SH-SY5Y (cell line): Measurements from ENCODE around the gene LMO2.

Source experiments
- GATA2 ChIP-seq: IDR thresholded peaks from 2 replicates; pipeline ENCODE4 v1.6.1; 2011; ENCODE audit warnings: mild to moderate bottlenecking, low read depth, low read length
- GATA3 ChIP-seq: IDR thresholded peaks from 2 replicates; pipeline ENCODE4 v1.6.1; 2011; ENCODE audit warnings: low read depth, mild to moderate bottlenecking, low read length, moderate library complexity

Gene LMO2

DNA sequence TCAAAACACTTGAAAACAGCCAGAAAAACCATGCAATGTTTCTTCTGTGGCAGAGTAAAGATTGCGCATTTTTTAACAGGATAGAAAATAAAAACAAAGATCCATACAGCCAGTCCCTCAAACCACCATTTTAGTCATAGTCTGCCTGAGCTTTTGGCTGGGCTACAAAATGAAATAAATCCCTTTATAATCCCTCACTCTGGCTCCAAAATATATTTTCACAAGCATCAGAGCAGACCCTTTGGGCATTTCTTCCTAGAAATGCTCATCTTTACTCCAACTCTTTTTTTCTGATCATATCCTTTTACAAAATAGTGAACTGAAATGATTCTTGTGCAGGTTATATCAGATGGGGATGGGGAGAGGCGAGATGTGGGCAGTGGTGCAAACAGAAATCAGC lies 31.8 kb upstream of the LMO2 start:
- TF ChIP-seq GATA2 (no peak), GATA3 (no peak)

DNA sequence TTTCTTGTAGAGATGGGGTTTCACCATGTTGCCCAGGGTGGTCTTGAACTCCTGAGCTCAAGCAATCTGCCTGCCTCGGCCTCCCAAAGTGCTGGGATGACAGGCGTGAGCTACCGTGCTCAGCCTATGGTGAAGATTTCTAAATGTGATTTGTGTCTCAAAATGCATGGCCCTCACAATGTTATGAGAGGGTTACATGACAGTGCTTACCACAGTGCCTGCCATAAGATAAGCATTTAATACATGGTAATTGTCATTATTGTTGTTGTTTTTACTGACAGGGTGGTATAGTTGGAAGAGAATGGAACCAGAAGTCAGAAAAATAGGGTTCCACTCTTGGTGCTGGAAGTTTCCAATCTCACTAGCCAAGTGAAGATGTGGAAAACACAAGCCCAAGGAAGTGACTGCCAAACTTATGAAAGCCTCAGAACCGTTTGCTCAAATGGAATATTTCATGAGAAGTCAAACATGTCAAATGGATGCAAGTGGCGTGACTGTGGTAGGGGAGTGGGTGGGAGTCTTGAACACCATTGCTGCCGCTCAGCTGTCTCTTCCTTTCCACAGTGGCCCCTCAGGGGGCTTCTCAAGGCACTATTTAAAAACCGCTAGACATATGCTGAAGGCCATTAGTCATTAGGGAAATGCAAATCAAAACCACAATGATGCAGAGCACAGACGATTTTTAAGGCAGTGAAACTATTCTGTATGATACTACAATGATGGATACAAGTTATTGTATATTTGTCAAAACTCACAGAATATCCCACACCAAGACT lies 29.1 kb upstream of the LMO2 start:
- no peak for TF ChIP-seq GATA3
- no peak for TF ChIP-seq GATA2

DNA sequence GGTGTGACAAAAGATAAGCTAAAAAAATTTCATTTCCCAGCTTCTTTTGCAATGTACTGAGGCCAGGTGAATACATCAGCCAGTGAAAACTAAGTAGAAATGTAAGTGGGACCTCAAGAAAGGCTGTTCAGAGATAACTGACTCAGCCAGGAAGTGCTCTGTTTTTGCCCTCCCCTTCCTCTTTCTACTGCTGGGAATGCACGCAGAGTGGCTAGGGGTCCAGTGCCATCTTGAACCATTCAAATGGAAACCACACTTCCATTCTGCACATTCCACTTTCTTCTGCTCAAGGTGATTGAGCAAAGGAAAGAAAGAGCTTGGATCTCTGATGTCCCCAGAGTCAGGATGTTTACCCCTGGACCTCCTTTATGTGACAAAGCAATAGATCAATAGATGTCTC lies 27.8 kb upstream of the LMO2 start:
- no peak for TF ChIP-seq GATA3
- TF ChIP-seq GATA2: no peak

DNA sequence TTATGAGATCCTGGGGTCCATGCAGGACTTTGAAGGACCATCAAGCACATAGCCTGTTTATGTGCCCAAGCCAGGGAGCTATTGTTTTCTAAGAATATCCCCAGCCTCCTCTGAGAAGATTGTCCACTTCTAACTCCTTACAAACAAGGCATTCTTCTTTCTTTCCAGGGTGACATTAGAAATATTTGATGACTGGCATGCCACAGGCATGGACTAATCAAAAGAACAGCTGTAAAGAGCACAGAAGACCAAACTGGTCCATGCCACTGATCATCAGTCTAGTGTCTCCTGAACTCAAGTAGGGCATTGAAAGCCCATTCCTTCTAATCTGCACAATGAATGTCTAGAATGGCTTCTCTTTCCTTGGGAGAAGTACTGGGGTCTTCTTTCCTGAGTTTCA lies 24.9 kb upstream of the LMO2 start:
- TF ChIP-seq GATA2: no peak
- TF ChIP-seq GATA3: no peak

DNA sequence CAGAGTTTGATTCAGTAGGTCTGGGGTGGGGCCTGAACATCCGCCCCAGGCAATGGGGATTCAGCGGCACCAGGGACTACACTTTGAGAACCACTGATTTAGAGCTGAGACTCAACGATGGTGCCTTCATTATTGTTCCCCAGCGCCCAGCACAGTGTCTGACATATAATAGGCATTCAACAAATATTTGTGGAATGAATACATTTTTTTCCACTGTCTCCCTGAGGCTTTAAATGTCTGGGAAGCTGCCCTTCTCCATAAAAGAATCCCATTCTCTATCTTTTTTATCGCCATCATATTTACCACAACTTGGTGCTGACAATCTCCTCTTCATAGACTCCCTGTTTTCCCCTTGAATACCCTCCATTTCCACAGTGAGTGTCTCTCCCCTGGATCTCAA lies 23.6 kb upstream of the LMO2 start:
- TF ChIP-seq GATA2: no peak

DNA sequence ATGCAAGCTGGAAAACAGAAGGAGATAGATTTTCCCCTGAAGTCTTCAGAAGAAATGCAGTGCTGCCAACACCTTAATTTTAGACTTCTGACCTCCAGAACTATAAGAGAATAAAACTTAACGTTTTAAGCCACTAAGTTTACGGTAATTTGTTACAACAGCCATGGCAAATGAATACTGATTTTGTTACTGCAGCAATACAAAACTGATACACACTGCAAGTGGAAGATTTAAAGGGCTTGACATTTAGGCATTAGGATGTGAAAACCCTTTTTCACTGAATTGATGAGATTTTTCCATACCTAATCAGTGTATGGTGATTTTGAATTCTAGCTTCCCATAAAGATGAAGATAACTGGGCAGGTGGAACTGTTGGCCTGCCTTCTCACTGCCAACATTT lies 22.1 kb upstream of the LMO2 start:
- TF ChIP-seq GATA2 (no peak), GATA3 (no peak)

DNA sequence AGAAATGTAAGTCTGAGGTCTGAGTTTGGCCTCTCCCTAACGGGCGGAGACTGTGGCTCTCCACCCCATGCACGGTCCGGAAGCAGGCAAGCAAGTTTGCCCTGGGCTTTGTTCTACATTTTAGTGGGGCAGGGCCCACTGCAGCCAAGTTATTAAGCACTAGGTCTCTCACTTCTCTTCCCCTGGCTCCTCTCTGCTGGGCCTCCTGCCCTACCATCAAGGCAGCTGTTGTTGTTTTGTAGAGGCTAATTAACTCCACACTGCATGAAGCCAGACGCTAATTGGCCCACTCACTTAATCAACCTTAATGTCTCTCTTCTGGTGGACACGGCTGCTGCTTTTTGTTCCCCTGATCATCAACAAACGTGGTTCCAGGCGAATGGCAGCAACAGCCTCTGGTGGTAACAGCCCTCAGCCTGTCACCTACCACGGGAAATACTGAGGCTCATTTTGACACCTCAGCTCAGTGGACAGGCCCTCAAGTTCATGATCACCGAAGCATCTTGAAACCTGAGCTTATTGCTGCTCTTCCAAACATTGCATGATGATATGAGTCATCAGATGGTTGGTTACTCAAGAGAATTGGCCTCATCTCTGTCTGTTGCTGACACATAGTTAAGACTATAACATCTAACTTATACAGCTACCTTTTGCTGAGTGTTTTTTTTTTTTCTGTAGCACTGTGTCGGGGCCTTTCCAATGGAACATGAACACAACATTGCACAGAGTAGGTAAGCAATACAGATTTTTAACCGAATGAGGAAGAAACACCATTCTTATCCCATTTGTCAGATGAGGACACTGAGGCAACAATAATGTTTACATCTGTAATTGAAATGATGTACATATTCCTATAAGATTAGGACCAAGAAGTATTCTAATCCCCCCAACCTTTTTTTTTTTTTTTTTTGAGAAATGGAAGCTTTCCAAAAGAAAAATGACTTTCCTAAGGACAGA lies 20.8 kb upstream of the LMO2 start:
- TF ChIP-seq GATA3: no peak
- TF ChIP-seq GATA2: no peak

DNA sequence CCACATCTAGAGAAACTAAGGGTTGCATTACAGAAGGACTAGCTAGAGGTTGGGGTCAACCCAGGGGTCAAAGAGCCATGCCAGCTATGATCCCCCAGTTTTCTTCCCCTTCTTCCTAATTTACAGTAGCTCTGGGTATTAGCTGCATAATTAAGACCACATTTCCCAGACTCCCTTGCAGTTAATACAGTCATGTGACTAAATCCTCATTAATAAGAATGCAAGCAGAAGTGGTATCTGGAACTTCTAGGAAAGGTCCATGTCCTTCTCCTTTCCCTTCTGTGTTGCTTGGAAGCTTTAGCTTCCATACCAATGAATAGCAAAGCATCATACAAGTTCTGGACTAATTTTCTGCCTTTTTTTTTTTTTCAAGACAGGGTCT lies 19.1 kb upstream of the LMO2 start:
- TF ChIP-seq GATA2 (no peak), GATA3 (no peak)

DNA sequence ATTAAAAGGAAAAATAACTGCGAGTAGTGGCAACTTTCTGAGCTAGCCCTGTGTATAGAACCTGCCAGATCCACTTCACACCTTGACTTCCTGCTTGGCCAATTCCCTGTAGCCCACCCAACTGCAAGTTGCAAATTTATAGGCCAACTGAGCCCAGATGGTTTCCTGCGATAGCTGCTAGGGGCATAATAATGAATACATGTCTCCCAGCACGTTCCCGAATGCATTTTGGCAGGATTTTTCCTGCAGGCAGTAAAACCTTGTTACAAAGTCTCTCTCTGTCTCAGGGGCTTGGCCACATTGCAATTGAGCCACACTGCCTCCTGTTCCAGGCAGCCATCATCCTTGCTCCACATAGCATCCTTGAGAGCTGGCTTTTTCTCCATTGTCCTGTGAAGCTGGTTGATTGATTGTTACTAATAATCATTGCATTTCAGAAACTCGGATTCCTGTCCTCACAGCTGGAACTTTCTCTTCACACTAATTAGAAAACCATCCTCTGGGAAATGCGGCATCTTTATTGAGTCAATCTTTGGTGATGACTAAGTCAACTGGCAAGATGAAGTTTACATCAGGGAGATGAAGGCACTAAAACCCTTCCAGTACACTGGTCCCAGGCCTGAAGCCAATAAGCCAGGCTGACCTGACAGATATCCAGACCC lies 18.6 kb upstream of the LMO2 start:
- TF ChIP-seq GATA3 (no peak), GATA2 (no peak)

DNA sequence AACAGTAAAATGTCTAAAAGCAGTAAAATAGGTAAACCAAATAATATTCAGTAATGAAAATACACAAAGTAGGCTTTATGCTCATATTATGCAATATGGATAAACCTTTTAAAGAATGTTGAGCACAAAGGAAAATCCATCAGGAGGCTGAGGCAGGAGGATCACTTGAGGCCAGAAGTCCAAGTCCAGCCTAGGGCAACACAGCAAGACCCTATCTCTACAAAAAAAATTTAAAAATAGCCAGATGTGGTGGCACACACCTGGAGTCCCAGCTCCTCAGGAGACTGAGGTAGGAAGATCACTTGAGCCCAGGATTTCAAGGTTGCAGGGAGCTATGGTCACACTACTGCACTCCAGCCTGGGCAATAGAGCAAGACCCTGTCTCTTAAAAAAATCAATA lies 17.7 kb upstream of the LMO2 start:
- no peak for TF ChIP-seq GATA2

DNA sequence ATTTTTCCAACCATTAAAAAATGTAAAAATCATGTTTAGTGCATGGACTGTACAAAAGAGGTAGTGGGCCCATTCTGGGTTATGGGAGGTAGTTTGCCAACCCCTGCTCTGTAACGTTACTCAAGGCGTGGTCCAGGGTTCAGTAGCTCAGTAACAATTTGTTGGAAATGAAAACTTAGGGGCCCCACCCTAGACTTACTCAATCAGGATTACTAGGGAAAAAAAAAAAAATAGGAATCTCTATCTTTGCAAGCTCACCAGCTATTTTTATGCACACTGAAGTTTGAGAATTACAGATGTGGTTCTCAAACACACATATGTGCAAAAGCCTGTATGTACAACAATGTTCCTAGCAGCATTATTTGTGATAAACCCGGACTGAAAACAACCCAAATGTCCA lies 17.3 kb upstream of the LMO2 start:
- TF ChIP-seq GATA2 (no peak), GATA3 (no peak)

DNA sequence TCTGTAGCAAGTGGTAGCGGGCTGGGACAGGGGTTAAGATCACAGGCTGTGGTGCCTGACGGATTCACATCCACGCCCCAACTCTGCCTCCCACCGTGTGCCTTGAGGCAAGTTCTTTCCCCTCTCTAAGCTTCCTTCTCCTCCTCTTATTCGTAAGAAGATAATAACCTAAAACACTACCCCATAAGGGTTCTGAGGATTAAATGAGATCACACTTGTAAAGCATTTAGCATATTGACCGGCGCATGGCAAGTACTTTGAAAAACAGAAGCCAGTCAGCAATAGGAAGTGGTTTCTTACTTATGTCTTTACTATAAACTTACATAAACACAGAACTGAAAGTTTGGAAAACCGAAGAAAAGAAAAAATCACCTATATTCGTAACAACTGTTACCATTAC lies 15.5 kb upstream of the LMO2 start:
- TF ChIP-seq GATA3 (no peak), GATA2 (no peak)

DNA sequence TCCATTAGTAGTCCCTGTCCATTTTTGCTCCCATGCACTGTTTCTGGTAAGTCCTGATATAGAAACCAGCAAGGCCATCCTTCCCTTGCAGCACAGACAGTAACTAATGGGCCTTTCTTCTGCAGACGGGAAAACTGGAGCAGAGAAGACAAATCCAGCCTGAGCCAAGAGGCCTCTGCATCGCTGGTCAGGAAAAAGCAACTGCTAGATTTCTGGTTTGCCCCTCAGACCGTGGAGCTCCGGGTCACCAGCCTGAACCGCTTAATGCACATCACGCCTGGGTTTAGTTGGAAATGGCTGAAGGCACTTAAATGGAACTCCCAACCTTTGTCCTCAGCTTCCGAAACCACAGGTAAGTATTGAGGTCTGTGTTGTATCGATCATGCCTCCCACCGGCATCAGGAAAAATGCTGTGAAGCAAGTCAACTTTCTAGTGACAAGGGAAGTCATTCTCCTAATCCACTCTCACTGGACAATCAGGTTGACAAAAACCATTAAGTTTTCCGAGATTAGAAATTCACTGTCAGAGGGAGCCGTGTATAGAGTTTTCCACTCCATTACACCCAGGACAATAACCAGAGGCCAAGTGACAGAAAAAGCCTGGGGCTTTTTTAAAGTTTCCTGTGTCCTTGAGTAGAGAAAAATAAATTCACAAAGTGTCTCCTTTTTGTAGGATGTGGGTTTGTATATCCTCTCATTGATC lies 14.8 kb upstream of the LMO2 start:
- TF ChIP-seq GATA2 (no peak), GATA3 (no peak)

DNA sequence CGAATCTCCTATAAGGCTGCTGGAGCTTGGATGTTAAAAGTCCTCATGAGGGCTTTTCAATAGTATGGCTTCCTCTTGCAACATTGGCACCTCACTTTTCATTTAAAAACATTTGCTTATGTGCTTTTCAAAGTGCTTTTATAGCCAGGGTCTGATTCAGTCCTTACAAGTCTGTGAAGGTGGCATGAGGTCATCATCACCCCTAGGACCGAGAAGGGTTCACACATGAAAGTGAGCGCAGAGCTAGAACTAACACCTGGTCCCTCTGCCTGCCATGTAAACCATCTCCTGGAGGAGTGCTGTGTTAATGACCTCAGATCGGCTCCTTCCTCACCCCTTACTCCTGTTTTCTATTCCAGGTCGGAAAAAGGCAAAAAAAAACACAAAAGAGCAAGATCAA lies 12.2 kb upstream of the LMO2 start:
- TF ChIP-seq GATA3: no peak
- no peak for TF ChIP-seq GATA2
